GM18861 (cell line): ENCODE results near the gene FGF18.
"Not testable (repeated sequence)": the region's sequence is repeated elsewhere in the genome, so short reads cannot be mapped to it uniquely, and the experiment has no call there.

Source experiments
- ATAC-seq: cut with Tn5 transposase; IDR thresholded peaks from one replicate; pipeline ENCODE4 v1.9.1; 2021; ENCODE audit not compliant: unreplicated experiment

FGF18 gene

GRCh38 chr5:171398660-171399059 is 20.8 kb upstream of the FGF18 start:
- ATAC-seq, result not testable (repeated sequence)

- ATAC-seq, result no peak
Observed at GRCh38 chr5:171400169-171400568, 19.3 kb upstream of the FGF18 start.

GRCh38 chr5:171401167-171401947 is 18.1 kb upstream of the FGF18 start:
- no peak for ATAC-seq

GRCh38 chr5:171402751-171403150 is 16.7 kb upstream of the FGF18 start:
- ATAC-seq, result not testable (repeated sequence)

GRCh38 chr5:171405615-171406014 is 13.8 kb upstream of the FGF18 start:
- ATAC-seq, result no peak

- no peak for ATAC-seq
Observed at GRCh38 chr5:171407234-171407633, 12.2 kb upstream of the FGF18 start.

GRCh38 chr5:171409164-171410136 is 10.0 kb upstream of the FGF18 start:
- ATAC-seq, result no peak

DNA sequence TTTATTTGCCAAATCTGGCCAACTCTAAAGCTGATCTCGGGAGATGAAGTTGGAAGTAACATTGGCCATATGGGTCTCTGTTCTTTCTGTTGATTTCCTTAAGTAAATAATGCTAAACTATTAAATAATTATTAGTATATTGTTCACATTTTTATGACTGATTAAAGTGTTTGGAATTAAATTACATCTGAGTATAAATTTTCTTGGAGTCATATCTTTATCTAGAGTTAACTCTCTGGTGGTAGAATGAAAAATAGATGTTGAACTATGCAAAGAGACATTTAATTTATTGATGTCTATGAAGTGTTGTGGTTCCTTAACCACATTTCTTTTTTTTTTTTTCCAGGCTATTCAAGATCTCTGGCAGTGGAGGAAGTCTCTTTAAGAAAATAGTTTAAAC is 9.3 kb upstream of the FGF18 start:
- no peak for ATAC-seq

DNA sequence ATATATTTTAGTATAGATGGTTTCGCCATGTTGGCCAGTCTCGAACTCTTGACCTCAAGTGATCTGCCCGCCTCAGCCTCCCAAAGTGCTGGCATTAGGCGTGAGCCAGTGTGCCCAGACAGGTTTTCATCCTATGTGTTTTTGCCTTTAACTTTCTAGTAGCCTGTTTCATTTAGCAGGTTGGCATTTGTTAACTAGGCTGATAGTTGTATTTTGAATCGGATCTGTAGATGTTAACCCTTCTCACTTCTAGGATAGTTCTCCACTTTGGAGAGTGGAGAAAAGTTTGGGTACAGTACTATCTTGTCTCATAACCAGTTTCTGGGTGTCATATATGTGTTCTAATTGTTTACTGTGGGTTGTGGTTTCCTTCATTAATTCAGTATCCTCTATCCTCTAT is 7.3 kb upstream of the FGF18 start:
- ATAC-seq, result no peak

- ATAC-seq, result no peak
Observed at GRCh38 chr5:171413153-171413910, 6.1 kb upstream of the FGF18 start.

DNA sequence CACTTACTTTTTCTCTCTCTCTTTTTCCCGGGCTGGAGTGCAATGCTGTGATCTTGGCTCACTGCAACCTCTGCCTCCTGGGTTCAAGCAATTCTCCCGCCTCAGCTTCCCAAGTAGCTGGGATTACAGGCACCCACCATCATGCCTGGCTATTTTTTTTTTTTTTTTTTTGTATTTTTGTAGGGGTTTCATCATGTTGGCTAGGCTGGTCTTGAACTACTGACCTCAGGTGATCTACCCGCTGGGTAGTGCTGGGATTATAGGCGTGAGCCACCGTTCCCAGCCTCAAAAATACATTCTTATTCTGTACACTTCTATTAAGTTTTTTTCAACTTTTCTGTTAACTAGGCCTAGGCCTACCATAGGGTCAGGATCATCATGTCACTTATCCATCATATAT is 5.5 kb upstream of the FGF18 start:
- ATAC-seq, result not testable (repeated sequence)

- no peak for ATAC-seq
Observed at GRCh38 chr5:171415115-171415730, 4.2 kb upstream of the FGF18 start.

DNA sequence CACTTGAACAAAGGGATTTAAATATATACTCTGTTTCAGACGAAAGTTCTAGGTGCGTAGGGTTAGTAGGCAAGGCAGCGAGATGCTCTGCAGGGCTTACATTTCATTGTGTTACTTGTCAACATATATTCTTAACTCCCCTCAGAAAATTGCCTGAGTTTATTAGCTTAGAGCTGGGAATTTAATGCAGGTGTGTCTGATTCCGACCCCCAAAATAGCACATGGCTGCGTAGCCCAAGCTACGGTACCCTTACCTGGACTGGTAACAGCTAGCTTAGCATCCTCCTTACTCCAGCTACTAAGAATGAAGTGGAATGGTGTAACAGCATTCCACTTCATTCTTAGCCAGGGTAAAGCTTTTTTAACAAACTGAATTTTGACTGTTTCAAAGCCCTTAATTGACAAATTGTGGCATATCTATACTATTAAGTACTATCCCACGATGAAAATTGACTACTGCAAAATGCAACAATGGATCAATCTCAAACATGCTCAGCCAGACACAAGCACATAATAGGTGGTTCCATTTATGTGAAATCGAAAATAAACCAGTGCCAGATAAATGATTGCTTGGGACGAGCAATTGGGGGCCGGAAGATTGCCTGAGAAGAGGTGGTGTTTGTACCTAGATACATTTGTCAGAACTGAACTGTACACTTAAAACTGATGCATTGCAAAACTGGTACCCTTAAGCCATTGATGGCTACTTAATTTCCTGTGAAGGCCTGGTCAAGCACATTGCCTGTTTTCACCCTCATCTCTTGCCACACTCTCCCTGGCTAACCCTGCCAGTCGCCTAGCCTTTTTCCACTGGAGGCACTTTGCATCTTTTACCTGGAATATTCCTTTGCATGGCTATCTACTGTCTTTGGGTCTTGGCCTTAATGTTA is 3.0 kb upstream of the FGF18 start:
- no peak for ATAC-seq

- peak; percentile 50 for ATAC-seq
Observed at GRCh38 chr5:171418316-171418981, 998 bp upstream of the FGF18 start.

DNA sequence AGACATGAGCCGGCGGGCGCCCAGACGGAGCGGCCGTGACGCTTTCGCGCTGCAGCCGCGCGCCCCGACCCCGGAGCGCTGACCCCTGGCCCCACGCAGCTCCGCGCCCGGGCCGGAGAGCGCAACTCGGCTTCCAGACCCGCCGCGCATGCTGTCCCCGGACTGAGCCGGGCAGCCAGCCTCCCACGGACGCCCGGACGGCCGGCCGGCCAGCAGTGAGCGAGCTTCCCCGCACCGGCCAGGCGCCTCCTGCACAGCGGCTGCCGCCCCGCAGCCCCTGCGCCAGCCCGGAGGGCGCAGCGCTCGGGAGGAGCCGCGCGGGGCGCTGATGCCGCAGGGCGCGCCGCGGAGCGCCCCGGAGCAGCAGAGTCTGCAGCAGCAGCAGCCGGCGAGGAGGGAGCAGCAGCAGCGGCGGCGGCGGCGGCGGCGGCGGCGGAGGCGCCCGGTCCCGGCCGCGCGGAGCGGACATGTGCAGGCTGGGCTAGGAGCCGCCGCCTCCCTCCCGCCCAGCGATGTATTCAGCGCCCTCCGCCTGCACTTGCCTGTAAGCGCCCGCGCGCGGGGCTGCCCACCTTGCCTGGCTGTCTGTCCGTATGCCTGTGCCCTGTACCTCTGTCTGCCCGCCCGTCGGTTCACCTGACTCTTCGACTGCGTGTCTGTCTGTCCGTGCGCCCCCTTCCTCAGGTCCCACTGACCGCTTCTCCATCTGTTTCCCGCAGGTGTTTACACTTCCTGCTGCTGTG is 412 bp downstream of the FGF18 start:
- peak; percentile 16 for ATAC-seq

DNA sequence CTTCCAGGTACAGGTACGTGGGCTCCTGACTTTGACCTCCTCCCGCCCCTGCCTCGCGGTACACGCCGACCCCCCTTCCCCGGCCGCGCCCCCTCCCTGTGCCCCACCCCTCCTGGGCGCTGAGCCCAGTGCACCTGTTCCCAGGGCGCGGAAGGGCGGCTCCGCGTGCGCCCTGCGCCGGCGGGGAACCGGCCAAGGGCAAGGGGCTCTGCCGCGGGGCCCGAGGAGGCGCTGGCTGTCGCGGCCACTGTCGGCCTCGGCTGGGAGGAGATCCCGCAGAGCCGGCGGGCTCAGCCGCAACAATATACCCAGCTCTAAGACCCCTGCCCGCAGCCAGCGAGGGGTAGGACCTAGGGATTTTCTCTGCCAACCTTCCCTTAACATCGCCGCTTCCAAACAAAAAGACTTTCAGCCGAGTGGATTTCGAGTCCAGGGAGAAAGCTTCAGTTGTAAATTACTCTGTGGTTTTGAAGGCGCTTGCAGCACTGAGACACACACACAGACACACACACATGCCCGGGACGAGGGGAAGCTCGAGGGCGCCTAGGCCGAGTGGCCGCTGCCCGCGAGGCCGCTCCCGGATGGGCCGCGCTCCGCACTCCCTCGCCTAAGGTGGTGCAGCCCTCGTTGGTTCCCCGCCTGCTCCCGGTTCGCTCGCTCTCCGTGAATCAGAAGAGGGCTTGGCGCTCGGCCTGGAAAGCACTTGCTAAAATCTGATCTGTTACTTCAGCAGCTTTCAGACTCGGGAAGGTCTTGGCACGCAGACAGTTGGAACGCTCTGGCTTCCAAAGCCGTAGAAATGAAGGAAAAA is 1.2 kb downstream of the FGF18 start:
- ATAC-seq, result no peak

- ATAC-seq, result no peak
Observed at GRCh38 chr5:171421331-171422262, 2.1 kb downstream of the FGF18 start.
